ENCODE results near the gene PRKCA. TPM values are rescaled to one million over a fixed set of nuclear protein-coding genes. Genes with fewer than 3 reads are reported as not detected.

The PRKCA gene
- total and polyA plus RNA-seq, 2 donors (not counting 3 experiments of a cell fraction or from before 2014, with no cell fraction given) = 7.5 to 34.2 TPM

- Histone ChIP-seq H3K27me3 (ENCODE audit: control insufficient read depth in 2 of 2, insufficient read depth in 2 of 2, low read length in 2 of 2) (no peaks in the 10 kb centered on the region), H3K36me3 (ENCODE audit: control insufficient read depth in 2 of 2, extremely low read depth in 1 of 2, insufficient read depth in 2 of 2, low read length in 2 of 2) (no peaks in the 10 kb centered on the region), H3K9me1 (replicated peaks; ENCODE audit: control insufficient read depth, extremely low read depth, insufficient read depth, low read length) (no peaks in the 10 kb centered on the region), H3K79me2 (ENCODE audit: control insufficient read depth, insufficient read depth, low read length) (no peaks in the 10 kb centered on the region), H3K4me1 (ENCODE audit: control insufficient read depth, extremely low read depth, insufficient read depth, low read length) (no peaks in the 10 kb centered on the region), H4K20me1 (replicated peaks; ENCODE audit: control insufficient read depth, extremely low read depth, insufficient read depth, low read length) (no peaks in the 10 kb centered on the region), H3K9ac (replicated peaks; ENCODE audit: extremely low read depth, insufficient read depth, low read length) (no peak overlapping the region), H3K4me3 (replicated peaks in 1 of 3; ENCODE audit: insufficient read depth in 1 of 3, low read depth in 1 of 3, low read length in 3 of 3) (no peak overlapping the region), H3K4me2 (ENCODE audit: insufficient read depth, low read length) (no peak overlapping the region), H2AFZ (ENCODE audit: low read depth, low read length) (no peak overlapping the region), H3K9me3 (replicated peaks; ENCODE audit: control insufficient read depth, insufficient read depth, low read length) (no peaks in the 10 kb centered on the region), H3K27ac (ENCODE audit: insufficient read depth, low read depth, low read length) (no peak overlapping the region)
- DNase-seq (ENCODE audit: low read depth, low spot score) = no peak
- intact Hi-C loops (cut with micrococcal nuclease) (no loop called here), dilution Hi-C loops (cut with MboI; ENCODE audit: extremely low pct_ligation_motif_present, low sequenced_read_pairs) (no loop called here)
- TF ChIP-seq CTCF (IDR thresholded peaks at IDR 0.05; ENCODE audit: extremely low read depth in 1 of 2, insufficient read depth in 1 of 2, low read depth in 1 of 2, low read length in 2 of 2) (no peak), MAX (IDR thresholded peaks at IDR 0.05; ENCODE audit: insufficient read depth, insufficient read length) (no peak), POLR2A (IDR thresholded peaks at IDR 0.05; ENCODE audit: low read depth, low read length) (no peak), GATA2 (IDR thresholded peaks at IDR 0.05; ENCODE audit: insufficient read depth, insufficient read length, low read depth, low read length) (no peak), JUN (IDR thresholded peaks at IDR 0.05; ENCODE audit: borderline replicate concordance, insufficient read depth, insufficient read length, low read depth) (no peak), POLR2AphosphoS5 (IDR thresholded peaks at IDR 0.05; ENCODE audit: insufficient read depth, low read depth, low read length) (no peak), EZH2 (IDR thresholded peaks at IDR 0.05; ENCODE audit: borderline replicate concordance, low read depth, low read length, severe bottlenecking) (no peak), MYC (IDR thresholded peaks at IDR 0.05; ENCODE audit: low read depth, low read length) (no peak), FOS (IDR thresholded peaks at IDR 0.05; ENCODE audit: borderline replicate concordance, insufficient read depth, low read length) (no peak)
- ChIA-PET CTCF (no interaction called here), POLR2A (no interaction called here)
- BruUV-seq (replicated peaks) = no TSS peak
- no peak for FAIRE-seq
Observed at GRCh38 chr17:66281661-66282369, 20.6 kb upstream of the PRKCA start.

Data from endothelial cell of umbilical vein (primary cell).